GM19463 (cell line): ENCODE data around the gene CEL.

Source experiments
- ATAC-seq: cut with Tn5 transposase; IDR thresholded peaks from one replicate; pipeline ENCODE4 v1.9.1; 2021; ENCODE audit warnings: mild to moderate bottlenecking, moderate library complexity; ENCODE audit not compliant: unreplicated experiment

The CEL gene

DNA sequence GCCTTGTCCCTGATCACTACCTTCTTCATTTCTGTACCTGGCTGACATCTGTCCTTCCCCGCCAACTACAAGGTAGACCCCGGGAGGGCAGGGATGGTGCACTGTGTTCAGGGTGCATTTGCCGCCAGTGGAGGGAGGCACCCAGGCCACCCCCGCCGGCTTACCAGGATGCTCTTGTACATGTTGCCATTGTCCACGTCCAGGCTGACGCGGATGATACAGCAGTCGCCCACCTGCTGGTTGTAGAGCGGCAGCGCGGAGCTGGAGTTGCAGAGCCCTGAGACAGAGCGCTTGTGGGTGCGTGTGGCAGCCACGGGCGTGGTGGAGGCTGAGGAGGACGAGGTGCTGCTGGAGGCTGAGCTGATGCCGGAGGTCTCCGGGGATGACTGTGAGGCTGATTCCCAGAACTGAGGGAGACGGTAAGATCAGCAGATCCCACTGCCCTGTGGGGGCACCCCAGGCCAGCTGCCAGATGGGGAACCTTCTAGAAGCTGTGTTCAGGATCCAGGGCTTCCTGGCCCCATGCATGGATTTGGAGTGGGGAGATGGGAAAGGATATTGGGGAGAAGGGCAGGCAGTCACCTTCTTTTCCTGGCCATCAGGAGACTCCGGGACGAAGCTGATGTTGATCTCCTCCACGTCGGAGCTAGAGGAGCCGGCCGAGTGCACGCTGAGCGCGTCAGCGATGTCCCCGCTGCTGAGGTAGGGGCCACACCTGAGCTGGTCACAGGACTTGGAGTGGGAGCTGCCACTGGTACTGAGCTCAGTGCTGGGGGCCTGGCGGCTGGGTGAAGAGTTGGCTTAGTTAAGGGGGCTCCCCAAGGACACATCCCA is 39.8 kb downstream of the CEL start:
- no peak for ATAC-seq

- no peak for ATAC-seq
Observed at GRCh38 chr9:133102190-133103021, 40.6 kb downstream of the CEL start.

GRCh38 chr9:133103183-133103986 is 41.6 kb downstream of the CEL start:
- no peak for ATAC-seq

- ATAC-seq, result no peak
Observed at GRCh38 chr9:133103987-133104505, 42.3 kb downstream of the CEL start.

DNA sequence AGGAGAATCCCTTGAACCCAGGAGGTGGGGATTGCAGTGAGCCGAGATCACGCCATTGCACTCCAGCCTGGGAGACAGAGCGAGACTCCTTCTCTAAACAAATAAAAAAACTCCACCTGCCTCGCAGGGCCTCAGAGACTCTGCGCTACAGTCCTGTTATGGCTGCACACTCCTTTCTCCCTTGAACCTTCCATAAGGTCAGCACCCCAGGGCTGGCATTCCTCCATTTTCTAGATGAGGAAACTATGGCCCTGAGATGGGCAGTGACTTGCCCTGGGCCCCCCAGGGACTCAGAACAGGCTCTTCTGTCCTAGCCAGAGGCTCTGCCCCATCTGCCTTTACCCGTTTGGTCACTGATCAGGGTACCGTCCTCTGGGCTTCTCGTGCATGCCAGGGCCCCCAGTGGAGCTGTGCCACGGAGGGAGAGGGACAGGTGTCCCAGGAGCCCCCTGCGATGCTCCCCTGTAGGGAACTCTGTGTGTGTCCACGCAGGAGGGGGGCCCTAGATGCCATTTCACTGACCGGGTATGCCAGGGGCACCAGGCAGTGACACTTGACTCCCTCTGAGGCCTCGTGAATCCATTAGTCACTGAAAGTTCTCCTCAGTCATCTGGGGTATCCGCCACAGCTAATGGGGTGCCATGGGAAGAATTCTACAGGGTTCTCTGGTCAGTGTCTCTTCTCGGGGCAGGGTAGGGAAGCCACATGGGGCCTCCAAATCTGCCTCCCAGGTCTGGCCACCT is 43.1 kb downstream of the CEL start:
- ATAC-seq, result no peak

DNA sequence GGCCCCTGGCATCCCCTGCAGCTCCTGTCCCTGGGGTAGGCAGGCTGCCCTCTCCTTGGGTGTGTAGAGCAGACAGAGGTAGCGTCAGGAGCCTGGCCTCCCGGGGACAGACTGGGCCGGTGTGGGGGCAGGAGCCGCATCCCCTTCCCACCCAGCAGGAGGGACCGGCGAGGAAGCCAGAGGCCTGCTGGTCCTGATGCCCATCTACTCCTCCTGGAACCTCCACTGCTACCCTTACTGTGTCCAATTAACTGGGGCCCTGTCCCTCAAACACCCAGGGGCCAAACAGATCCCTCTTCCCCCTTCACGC is 43.6 kb downstream of the CEL start:
- ATAC-seq, result no peak

DNA sequence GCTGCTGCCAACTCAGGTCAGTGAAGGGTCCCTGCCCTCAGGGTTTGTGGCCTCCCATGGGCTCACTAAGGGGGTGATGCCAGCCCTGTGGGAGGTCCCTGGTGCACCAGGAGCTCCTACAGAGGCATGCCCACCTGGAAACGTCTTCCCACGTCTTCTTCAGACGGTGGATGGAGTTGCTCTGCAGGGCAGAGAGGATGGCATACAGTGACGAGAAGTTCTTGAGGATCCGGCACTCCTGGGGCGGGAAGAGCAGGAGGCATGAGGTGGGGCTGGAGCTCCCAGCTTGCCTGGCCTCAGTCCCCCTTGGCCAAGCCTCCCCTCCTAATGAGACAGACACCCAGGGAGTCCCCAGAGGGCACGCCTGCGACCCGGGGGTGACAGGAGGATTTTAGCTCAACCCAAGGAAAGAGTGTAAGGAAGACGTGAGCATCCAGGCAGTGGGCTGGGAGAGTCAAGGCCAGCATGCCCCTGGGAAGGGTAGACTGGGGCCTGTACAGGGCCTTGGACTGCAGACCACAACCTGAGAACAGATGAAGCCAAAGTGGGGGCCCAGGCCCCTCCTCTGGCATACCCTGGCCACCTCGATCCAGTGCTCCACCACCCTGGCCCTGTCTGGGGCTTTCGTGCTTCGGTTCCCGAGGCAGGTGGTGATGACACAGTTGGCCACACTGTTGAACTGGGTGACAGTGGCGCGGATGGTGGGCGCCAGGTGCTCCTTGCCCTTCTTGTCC is 44.9 kb downstream of the CEL start:
- no peak for ATAC-seq

- ATAC-seq, result no peak
Observed at GRCh38 chr9:133107245-133107722, 45.5 kb downstream of the CEL start.

DNA sequence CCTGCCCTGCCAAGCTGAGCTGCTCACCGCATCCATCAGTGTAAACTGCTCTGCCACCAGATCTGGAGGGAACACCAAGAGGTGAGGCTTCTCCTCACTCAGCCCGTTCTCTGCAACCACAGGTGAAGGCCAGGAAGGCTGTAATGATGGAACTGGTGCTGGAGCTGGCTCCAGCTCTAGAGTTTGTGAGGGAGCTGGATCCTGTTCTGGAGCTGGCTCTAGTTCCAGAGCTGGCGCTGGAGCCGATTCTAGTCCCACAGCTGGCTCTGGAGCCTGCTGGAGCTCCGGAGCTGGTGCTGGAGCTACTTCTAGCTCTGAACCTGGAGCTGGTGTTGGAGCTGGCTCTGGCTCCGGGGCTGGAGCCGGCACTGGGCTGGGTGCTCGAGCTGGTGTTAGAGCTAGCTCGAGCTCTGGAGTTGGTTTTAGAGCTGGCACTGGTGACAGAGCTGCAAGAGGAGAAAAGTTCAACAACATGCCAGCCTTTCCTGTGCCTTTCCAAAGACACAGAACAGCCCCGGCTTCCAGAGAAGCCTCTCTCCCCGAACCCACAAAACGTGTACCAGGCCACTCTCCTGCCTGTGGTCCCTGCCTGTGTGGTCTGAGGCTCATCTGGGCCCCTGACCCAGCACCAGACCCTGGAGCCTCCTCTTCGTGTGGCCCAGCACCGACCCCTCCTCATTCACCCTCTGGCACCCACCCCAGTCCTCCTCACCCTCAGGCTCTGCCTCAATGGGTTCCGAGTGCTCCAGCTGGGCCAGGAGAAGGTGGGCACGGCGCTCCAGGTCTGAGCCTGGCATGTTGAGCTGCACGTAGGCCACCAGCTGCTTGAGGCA is 46.4 kb downstream of the CEL start:
- ATAC-seq, result no peak

DNA sequence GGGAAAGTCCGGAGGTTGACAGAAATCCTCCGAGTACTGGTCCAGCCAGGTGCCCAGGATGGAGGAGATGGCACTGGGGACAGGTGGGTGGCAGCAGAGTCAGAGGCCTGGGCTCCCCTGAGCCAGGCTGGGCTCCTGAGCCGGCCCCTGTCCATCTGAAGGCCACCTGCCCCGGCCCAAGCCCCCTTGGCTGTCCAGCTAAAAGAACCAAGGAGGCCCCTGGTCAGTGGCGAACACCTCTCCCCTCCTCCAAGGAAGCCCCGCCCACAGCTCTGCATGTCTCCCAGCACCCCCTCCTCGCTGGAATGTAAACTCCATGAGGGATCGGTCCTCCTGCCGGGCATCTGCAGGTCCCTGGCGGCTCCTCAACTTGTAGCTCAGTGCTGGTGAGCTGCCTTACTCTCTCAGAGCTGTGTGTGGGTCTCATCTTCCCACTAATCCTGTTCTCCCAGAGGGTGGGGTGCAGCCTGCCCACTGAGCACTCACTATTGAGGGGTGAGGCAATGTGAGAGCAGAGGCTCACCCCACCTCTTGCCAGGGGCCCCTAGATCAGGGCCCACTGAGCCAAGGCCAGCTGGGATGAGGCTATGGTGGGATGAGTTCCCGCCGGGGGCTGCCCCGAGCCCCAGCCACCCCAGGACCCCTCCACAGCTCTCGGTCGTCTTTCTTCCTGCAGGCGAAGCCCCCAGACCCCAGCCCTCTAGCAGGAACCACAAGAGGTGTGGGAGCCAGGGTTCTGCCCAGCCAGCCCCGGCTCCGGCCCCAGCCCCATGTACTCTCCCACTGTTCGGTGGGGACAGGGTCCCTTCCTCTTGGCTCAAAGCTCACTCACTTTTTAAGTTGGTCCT is 47.2 kb downstream of the CEL start:
- ATAC-seq, result no peak

GRCh38 chr9:133109931-133110650 is 48.3 kb downstream of the CEL start:
- ATAC-seq, result no peak

- ATAC-seq, result no peak
Observed at GRCh38 chr9:133111808-133112662, 50.3 kb downstream of the CEL start.

- ATAC-seq, result no peak
Observed at GRCh38 chr9:133112663-133113026, 50.9 kb downstream of the CEL start.

DNA sequence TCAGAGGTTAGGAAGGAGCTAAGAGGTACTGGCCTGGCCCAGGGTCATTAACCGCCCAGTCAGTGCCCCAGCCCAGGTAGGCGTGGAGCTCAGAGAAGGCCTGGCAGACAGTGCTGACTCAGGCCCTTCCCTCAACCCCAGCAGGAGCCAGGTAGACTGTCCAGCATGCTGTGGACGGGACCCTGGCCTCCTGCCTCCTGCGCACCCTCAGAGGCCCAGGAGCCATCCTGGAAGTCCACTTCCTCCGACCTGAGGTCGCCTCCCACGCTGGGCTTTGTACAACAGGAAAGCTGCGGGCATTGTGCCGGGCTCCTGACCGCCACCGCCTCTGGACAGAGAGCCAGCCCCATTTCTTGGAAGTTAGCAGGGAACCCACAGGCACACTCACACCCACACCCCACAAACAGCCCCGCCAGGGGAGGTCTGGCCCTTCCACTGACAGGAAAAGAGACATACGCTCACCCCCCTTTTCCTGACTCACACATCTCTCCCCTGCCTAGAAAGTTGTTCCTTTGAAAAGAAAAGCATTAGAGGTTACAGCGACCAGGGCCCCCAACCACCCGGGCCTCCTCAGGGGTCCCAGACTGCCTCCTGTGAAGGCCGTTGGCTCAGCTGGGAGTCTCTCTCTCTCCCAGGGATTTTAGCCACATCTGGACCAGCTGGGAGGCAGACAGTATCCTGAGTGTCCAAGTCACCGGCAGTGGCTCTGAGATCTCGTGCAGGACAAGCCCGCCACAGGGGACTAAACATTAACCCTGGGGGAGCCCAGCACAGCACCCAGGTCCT is 51.6 kb downstream of the CEL start:
- no peak for ATAC-seq
